ENCODE results near the gene TTC7B. TPM values are rescaled to one million over a fixed set of nuclear protein-coding genes. Genes with fewer than 3 reads are reported as not detected.

The TTC7B gene, protein sequence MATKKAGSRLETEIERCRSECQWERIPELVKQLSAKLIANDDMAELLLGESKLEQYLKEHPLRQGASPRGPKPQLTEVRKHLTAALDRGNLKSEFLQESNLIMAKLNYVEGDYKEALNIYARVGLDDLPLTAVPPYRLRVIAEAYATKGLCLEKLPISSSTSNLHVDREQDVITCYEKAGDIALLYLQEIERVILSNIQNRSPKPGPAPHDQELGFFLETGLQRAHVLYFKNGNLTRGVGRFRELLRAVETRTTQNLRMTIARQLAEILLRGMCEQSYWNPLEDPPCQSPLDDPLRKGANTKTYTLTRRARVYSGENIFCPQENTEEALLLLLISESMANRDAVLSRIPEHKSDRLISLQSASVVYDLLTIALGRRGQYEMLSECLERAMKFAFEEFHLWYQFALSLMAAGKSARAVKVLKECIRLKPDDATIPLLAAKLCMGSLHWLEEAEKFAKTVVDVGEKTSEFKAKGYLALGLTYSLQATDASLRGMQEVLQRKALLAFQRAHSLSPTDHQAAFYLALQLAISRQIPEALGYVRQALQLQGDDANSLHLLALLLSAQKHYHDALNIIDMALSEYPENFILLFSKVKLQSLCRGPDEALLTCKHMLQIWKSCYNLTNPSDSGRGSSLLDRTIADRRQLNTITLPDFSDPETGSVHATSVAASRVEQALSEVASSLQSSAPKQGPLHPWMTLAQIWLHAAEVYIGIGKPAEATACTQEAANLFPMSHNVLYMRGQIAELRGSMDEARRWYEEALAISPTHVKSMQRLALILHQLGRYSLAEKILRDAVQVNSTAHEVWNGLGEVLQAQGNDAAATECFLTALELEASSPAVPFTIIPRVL
- 19.5 and 26.3 TPM in 2 replicates for total RNA-seq (ENCODE audit: low replicate concordance)

GRCh38 chr14:90815822-90816662 is at the start of gene TTC7B:
Gene TTC7B, minus strand, starts transcription at chr14:90816430. Its CDS starts 135 bp downstream, at chr14:90816295.

Other genes starting within 250 kb of the TTC7B start
- gene RPS6KA5, start 244.2 kb upstream of the TTC7B start, total RNA-seq (ENCODE audit: low replicate concordance), result 0.59 and 2.6 TPM in 2 replicates

Data from smooth muscle cell of the coronary artery (primary cell).